GM19395 (cell line): ENCODE data around the gene CDIP1.
"Not testable (repeated sequence)": the region's sequence is repeated elsewhere in the genome, so short reads cannot be mapped to it uniquely, and the experiment has no call there.

Experiments used
- ATAC-seq: cut with Tn5 transposase; IDR thresholded peaks from one replicate; pipeline ENCODE4 v1.9.1; 2021; ENCODE audit warnings: mild to moderate bottlenecking, moderate library complexity; ENCODE audit not compliant: unreplicated experiment

Gene CDIP1

GRCh38 chr16:4538350-4539235, at the start of gene CDIP1:
Gene CDIP1 (minus strand): TSS chr16:4538773. CDS start chr16:4514130, 24,643 bp downstream.
- peak; percentile 83 for ATAC-seq

- no peak for ATAC-seq
Observed at GRCh38 chr16:4586291-4586690, 47.7 kb upstream of the CDIP1 start.

DNA sequence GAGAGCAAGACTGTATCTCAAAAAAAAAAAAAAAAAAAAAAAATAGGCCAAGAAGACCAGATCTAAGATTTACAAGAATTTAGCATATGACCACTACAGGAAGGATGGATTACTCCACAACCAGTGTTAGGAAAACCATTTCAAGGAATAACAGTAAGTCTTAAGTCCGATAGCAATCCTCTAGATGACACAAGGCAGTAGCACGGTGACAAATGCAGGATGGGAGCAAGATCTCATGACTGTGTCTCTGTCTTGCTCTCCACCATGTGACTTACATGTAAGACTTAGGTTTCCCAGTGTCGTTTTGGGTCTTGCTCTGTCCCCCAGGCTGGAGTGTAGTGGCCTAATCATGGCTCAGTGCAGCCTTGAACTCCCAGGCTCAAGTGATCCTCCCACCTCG, 45.3 kb upstream of the CDIP1 start:
- no peak for ATAC-seq

- no peak for ATAC-seq
Observed at GRCh38 chr16:4580250-4580649, 41.7 kb upstream of the CDIP1 start.

DNA sequence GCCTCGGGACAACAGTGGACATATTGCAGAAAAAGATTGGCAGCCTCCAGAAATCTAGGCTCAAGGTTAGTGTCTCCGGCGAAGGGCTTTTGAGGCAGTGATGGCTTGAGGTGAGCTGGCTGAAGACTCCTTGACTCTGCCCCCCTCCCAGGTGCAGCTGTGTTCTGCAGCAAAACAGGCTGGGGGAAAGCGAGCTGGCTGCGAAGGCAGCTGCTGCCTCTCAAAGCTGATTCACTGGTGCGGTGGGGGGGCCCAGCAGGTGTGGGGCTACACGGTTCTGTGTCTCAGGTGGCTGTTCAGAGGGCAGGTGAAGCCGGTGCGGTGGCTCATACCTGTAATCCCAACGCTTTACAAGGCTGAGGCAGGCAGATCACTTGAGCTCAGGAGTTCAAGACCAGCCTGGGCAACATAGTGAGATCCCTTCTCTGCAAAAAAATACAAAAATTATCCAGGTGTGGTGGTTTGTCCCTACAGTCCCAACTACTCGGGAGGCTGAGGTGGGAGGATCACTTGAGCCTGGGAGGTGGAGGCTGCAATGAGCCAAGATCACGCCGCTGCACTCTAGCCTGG, 40.5 kb upstream of the CDIP1 start:
- no peak for ATAC-seq

- no peak for ATAC-seq
Observed at GRCh38 chr16:4576008-4576407, 37.4 kb upstream of the CDIP1 start.

- ATAC-seq, result no peak
Observed at GRCh38 chr16:4574919-4575705, 36.5 kb upstream of the CDIP1 start.

- not testable (repeated sequence) for ATAC-seq
Observed at GRCh38 chr16:4573926-4574325, 35.4 kb upstream of the CDIP1 start.

DNA sequence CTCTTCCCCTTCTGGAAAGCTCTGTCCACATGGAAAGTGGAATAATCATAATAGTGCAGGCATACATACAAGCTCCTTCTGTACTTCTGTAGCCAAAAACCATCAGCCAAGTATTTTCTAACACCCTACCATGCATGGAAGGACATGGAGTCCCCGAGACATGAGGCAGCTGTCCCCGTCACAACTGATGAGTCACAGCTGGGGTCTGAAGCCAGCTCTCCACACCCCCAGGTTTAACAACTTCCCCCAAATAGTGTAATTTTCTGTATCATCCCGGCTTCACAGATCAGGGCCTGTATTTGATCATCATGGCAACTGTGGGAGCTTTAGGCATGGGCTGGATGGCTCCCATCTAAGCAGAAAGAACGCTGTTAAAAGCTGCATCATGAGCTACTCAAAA, 34.1 kb upstream of the CDIP1 start:
- no peak for ATAC-seq

- ATAC-seq, result no peak
Observed at GRCh38 chr16:4570688-4571321, 32.2 kb upstream of the CDIP1 start.

- no peak for ATAC-seq
Observed at GRCh38 chr16:4570086-4570485, 31.5 kb upstream of the CDIP1 start.

- ATAC-seq, result no peak
Observed at GRCh38 chr16:4566144-4566543, 27.6 kb upstream of the CDIP1 start.

DNA sequence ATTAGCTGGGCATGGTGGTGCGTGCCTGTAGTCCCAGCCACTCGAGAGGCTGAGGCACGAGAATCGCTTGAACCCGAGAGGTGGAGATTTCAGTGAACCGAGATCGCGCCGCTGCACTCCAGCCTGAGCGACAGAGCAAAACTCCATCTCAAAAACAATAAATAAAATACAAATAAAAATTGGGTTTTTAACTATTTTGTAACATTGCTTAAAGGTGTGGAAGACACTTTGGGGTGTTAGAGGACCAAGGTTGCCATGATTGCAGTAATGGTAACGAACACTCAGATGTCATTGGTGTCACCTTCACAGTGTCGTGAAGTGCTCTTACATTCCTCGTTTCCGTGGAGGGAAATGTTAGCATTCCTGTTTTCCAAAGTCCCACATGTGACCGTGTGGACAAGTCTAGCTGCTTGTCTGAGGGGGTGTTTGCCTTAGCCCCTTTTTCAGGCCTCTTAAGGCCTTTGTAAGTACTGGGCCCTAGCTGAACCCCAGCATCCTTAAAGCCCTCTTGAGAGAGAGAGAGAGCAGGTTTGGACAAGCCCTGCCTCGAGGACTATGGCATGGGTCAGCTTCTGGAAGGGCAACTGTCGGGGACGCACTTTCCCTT, 26.2 kb upstream of the CDIP1 start:
- no peak for ATAC-seq

DNA sequence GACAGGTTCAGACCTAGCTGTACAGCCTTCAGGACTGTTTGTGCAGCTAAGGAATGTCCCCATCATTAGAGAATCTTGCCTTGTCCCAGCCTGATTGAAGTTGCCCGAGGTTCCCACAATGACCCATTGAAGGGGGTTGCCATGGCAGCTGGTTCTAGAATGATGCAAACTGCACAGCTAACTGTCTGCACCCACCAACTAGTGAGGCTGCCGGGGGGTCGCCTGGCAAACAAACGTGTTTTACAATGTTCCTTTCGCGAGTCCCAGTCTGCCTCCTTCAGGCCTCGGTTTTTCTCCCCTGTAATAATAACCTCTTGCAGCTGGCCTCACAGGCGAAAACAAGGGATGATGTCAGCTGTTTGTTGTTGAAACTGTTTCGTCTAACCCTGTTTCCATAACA, 23.0 kb upstream of the CDIP1 start:
- ATAC-seq, result no peak

DNA sequence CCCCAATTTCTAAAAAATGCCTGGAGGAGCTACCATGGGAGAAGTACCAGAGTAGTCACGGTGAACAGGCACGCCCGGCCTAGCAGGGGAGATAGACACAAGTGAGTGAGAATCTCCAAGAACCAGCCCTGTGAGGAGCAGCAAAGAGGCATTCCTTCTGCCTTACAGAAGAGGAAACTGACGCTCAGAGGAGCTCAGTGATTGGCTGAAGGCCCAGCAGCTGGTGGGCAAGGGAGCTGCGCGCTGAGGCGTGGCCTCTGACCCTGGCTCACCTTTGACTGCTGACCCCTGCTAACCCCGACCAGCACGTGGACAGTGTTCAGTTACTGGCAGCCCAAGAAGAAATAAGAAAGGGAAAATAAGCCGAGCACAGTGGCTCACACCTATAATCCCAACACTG, 19.4 kb upstream of the CDIP1 start:
- no peak for ATAC-seq

- no peak for ATAC-seq
Observed at GRCh38 chr16:4556580-4556979, 18.0 kb upstream of the CDIP1 start.

DNA sequence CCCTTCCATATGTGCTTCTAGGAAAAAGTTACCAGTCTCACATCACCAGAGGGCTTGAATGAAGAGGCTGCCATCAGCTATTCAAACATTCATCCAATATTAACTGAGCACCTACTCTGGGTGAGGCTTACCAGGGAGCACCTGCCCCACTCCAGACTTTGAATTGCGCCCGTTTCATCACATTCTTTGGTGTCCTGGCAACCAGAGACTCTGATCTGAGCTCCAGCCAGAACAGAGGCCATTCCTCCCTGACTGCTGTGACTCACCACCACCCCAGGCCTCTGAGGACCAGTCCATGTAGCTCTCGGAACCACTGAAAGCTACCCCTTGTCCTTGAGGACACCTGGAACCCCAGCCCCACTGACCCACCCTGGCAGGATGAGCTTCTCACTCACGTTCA, 17.5 kb upstream of the CDIP1 start, which contains the start of gene C16orf96:
Gene C16orf96 (plus strand): TSS at position 229 of the 400 bp plus-strand sequence. CDS start 150 bp downstream, at position 379.
- no peak for ATAC-seq

GRCh38 chr16:4552541-4552940, 14.0 kb upstream of the CDIP1 start:
- no peak for ATAC-seq

GRCh38 chr16:4550591-4550990, 12.0 kb upstream of the CDIP1 start:
- no peak for ATAC-seq

DNA sequence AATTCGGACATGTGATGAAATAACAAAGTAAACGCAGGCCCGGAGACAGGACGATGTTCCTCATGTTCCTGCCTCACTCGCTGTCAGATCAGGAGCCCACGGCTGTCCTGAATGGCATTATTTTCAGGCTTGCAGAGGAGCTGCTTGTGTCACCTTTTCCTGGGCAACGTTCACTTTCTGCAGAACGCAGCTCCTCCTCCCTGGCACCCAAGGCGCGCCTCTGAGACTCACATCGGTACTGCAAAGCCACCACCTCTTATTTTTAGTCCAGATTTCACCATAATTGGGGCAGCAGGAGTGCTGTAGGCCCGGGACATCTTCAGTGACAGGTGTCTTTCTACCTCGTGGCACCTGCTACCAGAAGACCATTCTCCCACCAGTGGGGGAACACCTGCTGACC, 9.6 kb upstream of the CDIP1 start:
- no peak for ATAC-seq

DNA sequence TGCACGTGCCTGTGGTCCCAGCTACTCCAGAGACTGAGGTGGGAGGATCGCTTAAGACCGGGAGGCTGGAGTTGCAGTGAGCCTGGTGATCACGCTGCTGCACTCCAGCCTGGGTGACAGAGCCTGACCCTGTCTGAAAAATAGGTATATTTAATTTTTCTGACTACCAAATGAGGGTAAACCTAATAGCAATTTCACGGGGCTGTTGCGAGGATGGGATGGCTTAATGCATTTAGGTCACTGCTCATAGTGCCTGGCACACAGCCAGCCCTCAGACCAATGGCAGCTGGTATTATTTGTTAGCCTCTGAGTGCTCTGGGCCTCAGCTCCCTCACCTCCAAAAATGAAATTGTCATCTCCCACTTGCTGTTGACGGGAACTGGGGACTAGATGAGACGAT, 5.9 kb upstream of the CDIP1 start:
- no peak for ATAC-seq
